Left cardiac atrium (tissue), 4 donors: Measurements from ENCODE around the gene SNRPA. TPM values are rescaled to one million over a fixed set of nuclear protein-coding genes. Genes with fewer than 3 reads are reported as not detected.

Experiments used
- ATAC-seq, 2 donors: fragments of 200-7000 bp; cut with Tn5 transposase; one replicate each; pipeline ENCODE4 v1.9.1; 2020; ENCODE audit warnings: mild to moderate bottlenecking in 2 of 2, moderate library complexity in 2 of 2
- DNase-seq: peaks from one replicate; pipeline ENCODE4 v3.0.0-alpha.2; 2020
- intact Hi-C, 2 donors: fragments of 100-400 bp; cut with DNase I; formaldehyde crosslinking; loops; one replicate each; pipeline versions ENCODE4 v1.14.1 to v1.15.1; 2022 to 2023
- total RNA-seq, 2 donors: library from RNA; stranded (reverse); fragmentation: NEBNext Ultra II Directional; extraction: Animal tissue kit (Norgen Biotek cat#: 25700); gene quantifications; one replicate each; pipeline ENCODE4 v1.2.1, GENCODE V29; 2021
- donor health status: DM: no; HTN: yes; CAD: no.
- donor health status: DM: no; HTN: yes; CAD: no; lungs with severe emphysema.
- donor health status: DM: yes; HTN: yes; CAD: no.
- donor health status: Dilated cardiomyopathy.

SNRPA gene
- total RNA-seq, 2 donors from 2014 or later, result 23.1 to 34.9 TPM

- DNase-seq (no peak), ATAC-seq (peak in 1 of 2 donors; percentile 6)
- intact Hi-C loops, result no loop called here
These were observed 10.9 kb upstream of the SNRPA start for GRCh38 chr19:40739871-40740703.

DNA sequence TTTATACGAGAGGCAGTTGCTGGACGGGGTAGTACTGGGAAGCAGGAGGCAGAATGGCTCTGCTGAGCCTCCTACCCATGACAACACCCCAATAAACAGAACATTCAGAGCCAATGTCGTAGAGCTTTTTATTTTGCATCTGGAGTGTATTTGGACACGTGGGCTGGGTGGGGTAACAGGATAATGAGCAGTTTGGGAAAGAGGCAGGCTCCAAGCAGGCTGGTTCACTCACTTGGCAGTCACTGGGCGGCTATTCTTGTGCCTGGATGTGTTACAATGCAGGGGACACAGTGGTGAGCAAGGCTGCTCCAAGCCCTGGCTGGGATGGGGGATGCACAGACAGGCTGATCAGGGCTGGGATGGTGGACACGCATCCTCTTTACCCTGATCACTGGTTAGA, 10.3 kb upstream of the SNRPA start:
- intact Hi-C loops, result no loop called here
- DNase-seq (peak; percentile 56), ATAC-seq (peak; percentile 6 to 89)

- ATAC-seq (no peak), DNase-seq (no peak)
- intact Hi-C loops, result no loop called here
These were observed 9.2 kb upstream of the SNRPA start for GRCh38 chr19:40741527-40742390.

DNA sequence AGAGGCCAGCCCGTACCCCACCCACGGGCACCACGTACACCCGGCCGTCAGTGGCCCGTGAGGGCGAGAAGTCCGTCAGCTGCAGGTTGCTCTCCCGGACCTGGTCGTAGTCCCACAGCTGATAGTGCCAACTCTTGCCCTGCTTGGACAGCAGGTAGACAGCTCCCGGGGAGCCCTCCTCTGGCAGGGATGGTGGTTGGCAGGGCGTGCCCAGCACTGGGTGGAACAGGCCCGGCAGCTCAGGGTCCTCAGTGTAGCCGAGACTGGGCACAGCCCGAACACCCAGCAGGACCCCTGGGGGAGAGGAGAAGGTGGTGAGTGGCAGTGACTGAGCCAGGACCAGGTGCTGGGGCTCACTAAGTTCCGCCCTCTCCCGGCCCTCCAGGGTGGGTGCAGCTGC, 8.5 kb upstream of the SNRPA start:
- DNase-seq (no peak), ATAC-seq (peak in 1 of 2 donors; percentile 6)
- intact Hi-C loops, result no loop called here

GRCh38 chr19:40742886-40743285, 8.1 kb upstream of the SNRPA start:
- intact Hi-C loops, result no loop called here
- DNase-seq (no peak), ATAC-seq (no peak)

DNA sequence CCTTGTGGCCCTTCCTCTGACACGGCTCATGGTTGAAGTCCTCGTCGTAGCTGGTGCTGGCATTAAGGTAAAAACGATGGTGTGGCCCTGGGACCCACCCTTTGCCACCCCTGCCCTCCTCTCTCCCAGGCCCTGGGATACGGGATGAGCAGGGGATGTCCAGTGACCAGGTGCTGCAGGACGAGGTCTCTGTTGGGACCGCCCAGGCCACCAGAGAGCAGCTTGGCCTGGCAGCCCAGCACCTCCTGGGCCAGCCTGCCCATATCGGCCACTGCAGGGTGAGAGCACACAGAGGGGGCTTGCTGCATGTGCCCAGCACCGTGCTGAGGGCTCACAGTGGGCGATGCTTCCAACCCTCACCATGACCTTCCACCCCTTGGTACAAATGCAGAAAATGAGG, 7.1 kb upstream of the SNRPA start:
- intact Hi-C loops, result no loop called here
- DNase-seq (no peak), ATAC-seq (no peak)

- ATAC-seq (no peak), DNase-seq (no peak)
- intact Hi-C loops, result no loop called here
These were observed 6.2 kb upstream of the SNRPA start for GRCh38 chr19:40744554-40745401.

DNA sequence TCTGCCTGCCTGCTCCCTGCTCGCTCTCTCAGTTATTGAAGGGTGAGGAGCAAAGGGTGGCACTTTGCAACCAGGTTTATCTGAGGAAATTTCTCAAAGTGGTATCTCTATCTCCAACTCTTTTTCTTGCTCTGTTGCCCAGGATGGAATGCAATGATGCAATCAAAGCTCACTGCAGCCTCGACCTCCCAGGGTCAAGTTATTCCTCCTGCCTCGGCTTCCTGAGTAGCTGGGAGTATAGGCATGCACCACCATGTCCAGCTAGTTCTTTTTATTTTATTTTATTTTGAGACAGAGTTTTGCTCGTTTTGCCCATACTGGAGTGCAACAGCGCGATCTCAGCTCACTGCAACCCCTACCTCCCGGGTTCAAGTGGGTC, 5.6 kb upstream of the SNRPA start:
- DNase-seq, result no peak
- ATAC-seq, result peak in 1 of 2 donors; percentile 8
- intact Hi-C loops, result no loop called here

GRCh38 chr19:40747536-40747935, 3.5 kb upstream of the SNRPA start:
- DNase-seq, result no peak
- intact Hi-C loops, result no loop called here
- ATAC-seq, result no peak

DNA sequence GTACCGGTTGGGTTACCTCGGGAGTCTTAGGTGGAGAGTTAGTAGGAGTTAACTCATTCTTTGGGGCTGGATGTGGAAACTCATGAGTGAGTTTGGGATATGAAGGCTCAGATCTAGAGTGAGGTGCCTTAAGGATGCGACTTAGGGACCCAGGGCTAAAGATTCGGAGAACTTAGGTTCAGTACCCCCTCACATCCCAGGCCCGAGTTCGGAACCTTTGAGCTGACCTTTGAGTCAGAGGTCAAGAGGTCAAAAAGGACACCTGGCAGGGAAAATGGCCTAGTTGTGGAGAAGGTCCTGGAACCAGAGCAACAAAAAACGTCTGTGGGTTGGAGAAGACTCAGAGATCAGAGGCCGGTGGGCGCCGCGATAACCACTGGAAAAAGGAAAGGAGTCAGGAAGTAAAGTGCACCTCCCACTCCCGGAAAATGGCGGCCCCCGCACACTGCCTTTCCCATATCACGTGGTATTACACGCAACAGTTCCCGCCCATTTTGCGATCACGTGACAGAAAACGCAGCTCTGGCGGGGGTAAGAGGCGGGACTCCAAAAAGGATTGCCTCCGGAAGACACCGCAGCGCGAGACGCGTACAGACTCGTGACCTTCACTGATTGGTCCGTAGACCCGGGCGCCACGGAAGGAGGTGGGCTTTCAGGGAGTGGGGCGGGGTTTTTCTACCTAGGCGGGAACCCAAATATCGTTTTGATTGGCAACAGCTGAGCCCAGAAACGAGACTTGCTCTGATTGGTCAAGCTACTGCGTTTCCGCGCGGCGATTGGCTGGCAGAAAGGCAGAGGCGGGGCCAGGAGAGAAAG, 737 bp upstream of the SNRPA start, which contains the start of gene ACTMAP:
Gene ACTMAP, minus strand, starts transcription at position 420 of the 816 bp plus-strand sequence. CDS start 674 bp downstream, outside the sequence.
- DNase-seq, result peak; percentile 100
- intact Hi-C loops, result loop anchor here in 1 of 2 donors (5.0 kb wide), 1 partner anchor 33 kb away; the partner anchor contains the start of genes COQ8B and ITPKC
- ATAC-seq, result peak; percentile 97

GRCh38 chr19:40752257-40752781, 1.3 kb downstream of the SNRPA start:
- ATAC-seq (no peak), DNase-seq (no peak)
- intact Hi-C loops, result loop anchor here in 1 of 2 donors (5.0 kb wide), 1 partner anchor 35 kb away; the partner anchor contains the start of genes COQ8B and ITPKC

GRCh38 chr19:40754611-40755247, 3.7 kb downstream of the SNRPA start:
- intact Hi-C loops, result loop anchor here in 1 of 2 donors (5.0 kb wide), 1 partner anchor 37 kb away; the partner anchor contains the start of genes COQ8B and ITPKC
- no peak for DNase-seq
- no peak for ATAC-seq

GRCh38 chr19:40755248-40755624, 4.2 kb downstream of the SNRPA start:
- intact Hi-C loops, result no loop called here
- no peak for ATAC-seq
- no peak for DNase-seq

- ATAC-seq (no peak), DNase-seq (no peak)
- intact Hi-C loops, result no loop called here
These were observed 4.8 kb downstream of the SNRPA start for GRCh38 chr19:40755791-40756190.

- ATAC-seq (no peak), DNase-seq (no peak)
- intact Hi-C loops, result no loop called here
These were observed 5.6 kb downstream of the SNRPA start for GRCh38 chr19:40756502-40757110.

DNA sequence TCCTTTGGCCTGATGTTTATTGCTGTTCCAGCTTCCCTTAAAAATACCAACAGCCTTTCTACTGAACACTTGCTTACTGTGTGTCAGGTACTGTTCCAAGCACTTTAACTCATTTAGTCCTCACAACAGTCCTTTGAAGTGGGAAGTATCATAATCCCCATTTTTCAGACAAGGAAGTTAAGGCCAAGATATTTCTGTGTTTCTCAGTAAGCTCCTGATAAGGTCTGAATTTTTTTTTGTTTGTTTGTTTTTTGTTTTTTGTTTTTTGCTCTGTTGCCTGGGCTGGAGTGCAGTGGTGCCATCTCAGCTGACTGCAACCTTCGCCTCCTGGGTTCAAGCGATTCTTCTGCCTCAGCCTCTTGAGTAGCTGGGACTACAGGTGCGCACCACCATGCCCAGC, 7.5 kb downstream of the SNRPA start:
- ATAC-seq, result no peak
- no peak for DNase-seq
- intact Hi-C loops, result no loop called here

DNA sequence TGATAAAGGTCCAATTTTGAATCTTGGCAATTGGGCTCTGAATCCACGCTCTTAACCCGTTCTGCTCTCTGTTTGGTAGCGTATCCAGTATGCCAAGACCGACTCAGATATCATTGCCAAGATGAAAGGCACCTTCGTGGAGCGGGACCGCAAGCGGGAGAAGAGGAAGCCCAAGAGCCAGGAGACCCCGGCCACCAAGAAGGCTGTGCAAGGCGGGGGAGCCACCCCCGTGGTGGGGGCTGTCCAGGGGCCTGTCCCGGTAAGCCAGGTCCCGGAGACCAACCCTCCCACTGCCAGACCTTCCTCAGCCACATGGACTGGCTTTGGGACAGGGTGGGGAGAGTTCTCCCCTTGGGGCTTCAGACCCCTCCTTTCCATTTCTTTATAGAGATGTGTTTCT, 8.3 kb downstream of the SNRPA start:
- intact Hi-C loops, result no loop called here
- no peak for ATAC-seq
- no peak for DNase-seq
